GM20431 (cell line): ENCODE data around the gene MYBBP1A.

Experiments
- in situ Hi-C: fragments of 300-500 bp; cut with MseI, MboI; formaldehyde crosslinking; loops from one replicate; pipeline ENCODE4 v1.15.0; 2020; ENCODE audit warnings: low sequenced_read_pairs; ENCODE audit not compliant: unreplicated experiment

MYBBP1A gene

DNA sequence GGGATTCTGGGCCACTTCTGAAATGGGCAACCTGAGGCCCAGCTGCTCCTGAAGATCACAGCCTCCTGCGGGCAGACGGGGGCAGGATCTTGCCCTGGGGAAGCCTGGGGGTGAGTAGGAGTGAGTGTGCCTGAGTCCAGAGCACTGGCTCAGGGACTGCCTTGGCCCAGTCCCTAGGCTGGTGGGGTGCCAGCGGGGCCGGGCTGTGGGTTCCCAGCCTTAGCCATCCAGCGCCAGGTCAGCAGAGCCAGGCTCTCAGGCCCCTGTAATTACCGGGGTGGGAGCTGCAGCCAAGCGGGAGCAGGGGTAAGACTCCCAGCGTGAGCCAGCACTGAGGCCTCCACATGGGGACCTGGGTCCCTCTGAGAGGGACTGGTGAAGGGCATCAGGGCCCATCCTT is 48.3 kb downstream of the MYBBP1A start:
- in situ Hi-C loops, result no loop called here

DNA sequence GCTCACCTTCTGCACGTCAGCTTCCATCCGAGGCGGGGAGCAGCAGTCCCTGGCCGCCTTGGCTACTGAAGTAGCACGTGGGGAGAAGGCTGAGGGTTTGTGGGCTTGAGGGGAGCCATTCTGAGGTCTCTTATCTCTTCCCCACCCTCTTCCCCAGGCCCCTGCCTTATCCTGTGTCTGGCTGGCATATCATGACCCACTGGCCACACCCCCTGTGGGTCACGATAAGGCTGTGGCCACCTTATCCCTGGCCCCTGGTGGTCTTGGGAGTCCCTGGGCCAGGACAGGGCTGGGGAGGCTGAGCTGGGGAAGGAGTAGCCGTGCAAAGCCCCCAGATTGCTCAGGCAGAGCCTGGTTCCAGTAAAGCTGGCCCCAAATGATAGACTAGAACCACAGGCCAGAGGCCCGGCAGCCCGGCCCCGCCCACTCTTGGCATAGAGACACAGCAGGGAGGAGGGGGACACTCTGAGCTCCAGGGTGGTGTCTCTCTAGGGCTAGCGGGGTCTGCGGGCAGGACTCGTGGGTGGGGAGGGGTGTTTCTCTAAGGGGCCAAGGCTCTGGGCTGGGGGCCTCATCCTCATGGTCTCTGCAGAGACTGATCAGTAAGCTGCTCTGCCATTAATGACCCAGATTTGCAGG is 48.9 kb downstream of the MYBBP1A start:
- in situ Hi-C loops, result no loop called here

DNA sequence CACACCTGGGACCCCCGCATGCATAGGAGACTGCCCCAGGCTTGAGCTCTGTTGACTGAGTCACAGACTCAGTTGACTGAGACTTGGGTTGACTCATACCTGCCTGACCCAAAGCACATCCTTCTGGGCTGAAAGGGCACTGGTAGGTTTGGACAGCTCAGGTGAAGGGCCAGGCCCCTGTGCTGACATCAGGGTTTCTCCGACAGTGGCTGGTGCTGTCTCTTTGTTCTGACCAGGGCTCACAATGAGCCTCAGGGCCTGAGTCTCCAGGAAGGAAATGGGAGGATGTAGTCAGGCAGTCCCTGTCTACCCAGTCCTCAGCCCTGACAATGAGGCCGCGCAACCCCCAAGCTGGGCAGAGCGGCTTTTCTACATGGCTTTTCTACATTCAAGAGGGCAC is 50.0 kb downstream of the MYBBP1A start:
- in situ Hi-C loops, result no loop called here

DNA sequence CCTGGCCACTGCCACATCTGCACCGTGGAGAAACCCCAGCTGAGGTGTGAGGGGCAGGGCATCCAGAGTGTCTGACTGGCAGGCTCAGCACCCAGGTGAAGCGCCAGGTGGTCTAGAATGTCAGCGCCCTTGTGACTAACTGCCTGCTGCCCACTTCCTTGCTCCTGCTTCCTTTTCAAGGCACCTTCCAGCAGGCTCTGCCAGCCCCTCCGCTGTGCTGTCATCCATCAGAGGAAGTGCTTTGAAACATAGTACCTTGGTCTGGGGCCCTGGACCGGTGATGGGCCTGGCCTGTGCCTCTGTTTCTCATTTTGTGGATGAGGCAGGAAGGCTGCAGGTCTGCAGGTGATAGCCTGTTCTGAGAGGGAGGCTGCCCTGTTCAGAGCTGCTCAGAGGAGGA is 51.0 kb downstream of the MYBBP1A start:
- in situ Hi-C loops, result no loop called here

DNA sequence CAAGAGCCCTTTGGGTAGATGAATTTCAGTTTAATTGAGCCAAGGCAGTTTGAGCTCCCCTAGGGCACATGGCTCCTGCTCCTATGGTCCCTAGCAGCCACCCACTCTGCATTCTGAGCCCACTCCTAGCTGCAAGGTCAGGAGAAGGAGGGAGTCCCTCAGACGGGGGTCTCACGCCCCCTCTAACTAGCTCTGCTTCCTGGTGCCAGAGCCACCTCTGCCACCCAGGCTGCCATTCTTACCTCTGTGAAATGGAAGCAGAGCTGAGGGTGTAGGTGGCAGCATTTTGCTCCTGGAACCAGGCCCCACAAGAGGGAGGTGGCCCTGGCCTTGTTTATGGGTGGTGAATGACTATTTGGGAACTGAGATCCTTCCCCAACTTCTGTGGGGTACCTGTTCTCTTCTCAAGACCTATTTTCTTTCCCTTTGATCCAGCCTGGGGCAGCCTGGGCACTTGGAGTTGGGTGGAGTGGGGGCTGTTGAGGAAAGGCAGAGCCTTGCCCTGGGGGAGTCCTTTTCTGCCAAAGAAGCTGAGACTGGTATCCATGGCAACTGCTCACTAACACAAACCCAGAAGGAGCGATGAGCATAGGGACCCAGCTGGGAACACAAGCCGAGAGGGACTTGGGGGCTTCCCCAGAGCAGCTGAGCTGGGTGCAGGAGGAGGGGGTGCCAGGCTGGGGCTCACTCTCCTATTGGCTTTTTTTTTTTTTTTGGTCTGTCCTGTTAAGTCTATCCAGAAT is 51.7 kb downstream of the MYBBP1A start:
- in situ Hi-C loops, result no loop called here

DNA sequence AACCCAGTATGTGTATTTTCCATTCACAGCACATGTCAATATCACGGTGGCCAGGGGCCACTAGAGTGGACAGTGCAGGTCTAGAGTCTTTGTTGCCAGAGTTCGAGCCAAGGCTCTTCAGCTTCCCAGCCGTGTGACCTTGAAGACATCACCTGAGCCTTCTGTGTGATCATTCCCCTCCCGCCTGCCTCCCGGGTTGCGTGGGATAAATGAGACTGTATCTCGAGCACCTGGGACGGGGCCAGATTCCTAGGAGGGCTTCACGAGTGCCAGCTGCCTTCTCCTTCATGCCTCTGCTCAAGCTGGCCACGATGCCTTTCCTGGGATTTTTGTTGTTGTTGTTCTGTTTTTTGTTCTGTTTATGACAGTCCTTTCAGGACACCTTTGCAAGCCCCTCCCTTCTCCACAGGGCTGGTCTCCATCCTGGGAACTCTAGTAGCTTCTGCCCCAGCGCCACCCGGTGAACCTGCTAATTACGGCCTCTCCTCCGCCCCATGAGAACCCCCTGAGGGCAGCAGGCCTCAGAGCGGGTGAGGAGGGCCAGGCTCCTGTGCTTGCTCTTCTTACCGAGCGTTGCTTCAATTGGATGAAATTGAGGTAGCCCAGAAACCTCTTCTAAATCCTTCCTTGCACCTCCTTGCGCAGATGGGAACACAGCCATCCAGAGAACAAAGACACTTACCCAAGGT is 52.6 kb downstream of the MYBBP1A start:
- in situ Hi-C loops, result no loop called here

DNA sequence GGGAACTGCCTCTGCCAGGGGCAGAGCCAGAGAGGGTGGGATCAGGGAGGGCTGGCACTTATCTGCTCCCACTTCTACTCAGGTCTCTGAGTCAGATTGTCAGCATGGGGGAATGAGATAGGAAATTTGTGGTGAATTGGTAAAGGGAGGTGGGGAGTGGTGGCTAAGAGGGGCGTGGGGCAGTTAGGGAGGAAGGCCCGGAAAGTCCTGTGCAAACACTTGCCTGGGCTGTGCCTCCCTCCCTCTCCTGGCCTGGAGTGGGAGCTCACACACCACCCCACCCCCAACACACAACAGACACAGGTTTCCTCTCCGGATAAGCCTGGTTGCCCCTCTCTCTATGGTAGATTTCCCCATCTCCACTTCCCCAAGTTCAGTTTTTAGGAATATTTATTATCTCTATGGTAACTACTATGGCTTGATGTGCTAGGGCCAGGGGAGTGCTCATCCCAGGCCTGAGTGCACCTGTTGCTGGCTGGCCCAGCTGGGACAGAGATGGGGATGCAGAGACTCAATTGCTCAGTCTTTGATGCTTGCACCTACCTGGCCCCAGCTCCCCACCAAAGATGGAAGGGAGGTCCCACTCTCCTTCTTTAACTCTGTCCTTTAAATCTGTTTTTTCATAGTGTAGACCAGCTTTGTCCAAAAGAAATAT is 53.8 kb downstream of the MYBBP1A start:
- in situ Hi-C loops, result no loop called here

DNA sequence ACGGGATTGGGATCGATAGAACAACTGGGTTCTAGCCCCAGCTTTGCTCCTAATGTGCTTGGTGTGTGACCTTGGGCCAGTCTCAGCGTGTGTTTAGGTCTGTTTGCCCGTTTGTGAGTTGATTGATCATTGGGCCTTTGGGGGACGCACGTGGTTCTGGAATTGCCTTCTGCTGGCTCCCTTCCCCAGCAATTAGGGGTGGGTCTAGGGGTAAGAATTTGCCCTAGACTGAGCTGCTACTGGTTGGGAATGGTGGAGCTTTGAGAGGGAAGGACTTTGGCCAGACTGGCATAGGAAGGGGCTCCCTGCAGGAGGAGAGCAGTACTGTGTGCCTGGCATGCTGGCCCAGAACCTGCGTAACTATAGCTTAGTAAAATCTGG is 55.0 kb downstream of the MYBBP1A start:
- in situ Hi-C loops, result no loop called here

DNA sequence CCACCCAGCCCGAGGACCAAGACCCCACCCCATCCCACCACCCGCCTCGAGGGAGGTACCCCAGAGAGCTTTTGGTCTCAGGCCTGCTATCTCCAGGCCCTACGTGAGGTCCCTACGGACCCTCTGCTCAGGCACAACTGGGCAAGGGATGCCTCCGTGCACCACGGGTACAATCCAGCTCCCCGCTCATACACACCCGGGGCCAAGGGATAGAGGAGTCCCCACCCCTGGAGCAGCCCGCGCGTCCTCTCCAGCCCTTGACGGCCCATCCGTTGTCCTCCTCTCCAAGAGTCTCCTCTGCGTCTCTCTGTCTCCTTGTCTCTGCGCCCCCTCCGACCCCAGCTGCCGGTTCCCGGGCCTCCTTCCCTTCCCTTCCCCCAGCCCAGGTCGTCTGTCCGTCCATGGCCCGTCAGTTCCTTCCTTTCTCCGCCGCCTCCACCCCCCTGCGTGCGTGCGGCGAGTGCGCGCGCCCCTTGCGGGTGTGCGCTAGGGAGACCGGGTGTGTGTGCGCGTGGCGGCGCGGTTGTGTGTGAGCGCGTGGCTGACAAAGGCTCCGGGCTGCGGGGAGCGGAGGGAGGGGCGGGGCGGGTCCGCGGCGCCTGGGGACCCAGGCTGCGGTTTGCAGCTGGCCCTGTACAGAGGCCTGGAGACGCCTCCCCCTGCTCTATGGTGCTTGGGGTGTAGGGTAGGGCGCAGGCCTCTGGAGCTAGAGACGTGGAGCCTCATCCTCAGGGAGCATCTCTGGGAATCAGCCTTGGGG is 55.6 kb downstream of the MYBBP1A start:
- in situ Hi-C loops, result no loop called here

DNA sequence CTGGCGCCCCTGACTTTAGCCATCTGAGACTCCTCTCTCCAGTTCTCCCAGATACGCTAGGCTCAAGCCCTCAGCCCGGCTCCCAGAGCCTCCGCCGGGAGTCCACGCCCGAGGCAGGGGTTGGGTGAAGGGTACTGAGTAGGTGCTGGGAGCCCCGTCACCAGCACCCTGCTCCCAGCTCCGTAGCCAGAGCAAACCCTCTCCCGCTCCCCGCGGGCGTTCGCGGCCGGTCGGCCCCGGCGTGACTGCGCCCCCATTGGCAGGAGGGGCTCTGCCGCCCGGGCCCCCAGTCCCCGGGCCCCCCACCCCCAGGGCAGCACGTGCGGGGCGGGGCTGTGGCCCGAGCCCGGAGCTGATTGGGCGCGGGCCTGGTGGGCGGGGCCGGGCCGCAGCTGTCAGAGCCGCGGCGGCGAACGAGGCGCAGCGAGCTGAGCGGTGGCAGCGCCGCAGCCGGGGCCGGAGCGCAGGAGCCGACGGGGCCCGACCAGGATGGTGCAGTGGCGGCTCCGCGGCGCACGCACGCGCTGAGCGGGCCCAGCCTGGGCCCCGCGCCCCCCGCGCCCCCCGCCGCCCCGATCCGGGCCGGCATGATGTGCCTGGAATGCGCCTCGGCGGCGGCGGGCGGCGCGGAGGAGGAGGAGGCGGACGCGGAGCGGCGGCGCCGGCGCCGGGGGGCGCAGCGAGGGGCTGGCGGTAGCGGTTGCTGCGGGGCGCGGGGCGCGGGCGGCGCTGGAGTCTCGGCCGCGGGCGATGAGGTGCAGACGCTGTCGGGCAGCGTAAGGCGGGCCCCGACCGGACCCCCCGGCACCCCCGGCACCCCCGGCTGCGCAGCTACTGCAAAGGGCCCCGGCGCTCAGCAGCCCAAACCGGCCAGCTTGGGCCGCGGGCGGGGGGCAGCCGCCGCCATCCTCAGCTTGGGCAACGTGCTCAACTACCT is 56.5 kb downstream of the MYBBP1A start, which contains the start of gene SPNS2:
SPNS2 (plus strand) TSS at position 421 of the 937 bp plus-strand sequence; CDS start at position 588, 167 bp downstream.
- in situ Hi-C loops, result no loop called here

DNA sequence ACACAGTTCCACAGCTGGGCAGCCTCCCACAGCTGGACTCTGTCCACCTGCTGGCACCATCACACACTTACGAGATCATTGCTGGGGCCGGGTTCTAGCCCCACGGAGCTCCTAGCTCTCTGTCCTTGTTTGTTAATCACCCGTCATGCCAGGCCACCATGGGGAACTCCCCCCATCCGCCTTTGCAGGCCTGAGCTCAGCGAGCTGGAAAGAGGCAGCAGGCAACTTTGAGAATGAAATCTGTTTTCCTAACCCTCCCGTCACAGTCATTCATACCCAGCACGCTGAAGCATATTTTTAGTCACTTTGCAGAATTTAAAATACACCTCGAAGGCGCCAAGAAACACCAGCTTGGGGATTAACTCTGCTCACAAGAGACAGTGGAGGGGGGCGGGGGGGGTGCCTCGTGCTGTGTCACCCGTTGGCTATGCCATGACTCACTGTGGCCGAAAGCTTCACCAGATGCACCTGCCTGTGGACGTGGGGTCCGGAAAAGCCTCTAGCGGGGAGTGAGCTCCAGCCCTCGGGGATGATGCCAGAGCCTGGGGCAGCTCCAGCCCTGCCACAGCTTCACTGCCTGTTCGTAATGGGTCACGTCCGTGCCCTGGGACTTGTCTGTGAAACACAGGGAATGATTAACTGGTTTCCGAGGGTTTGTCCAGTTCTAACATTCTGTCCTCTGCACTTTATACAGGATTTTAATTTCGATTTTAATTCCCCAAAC is 57.9 kb downstream of the MYBBP1A start:
- in situ Hi-C loops, result no loop called here

DNA sequence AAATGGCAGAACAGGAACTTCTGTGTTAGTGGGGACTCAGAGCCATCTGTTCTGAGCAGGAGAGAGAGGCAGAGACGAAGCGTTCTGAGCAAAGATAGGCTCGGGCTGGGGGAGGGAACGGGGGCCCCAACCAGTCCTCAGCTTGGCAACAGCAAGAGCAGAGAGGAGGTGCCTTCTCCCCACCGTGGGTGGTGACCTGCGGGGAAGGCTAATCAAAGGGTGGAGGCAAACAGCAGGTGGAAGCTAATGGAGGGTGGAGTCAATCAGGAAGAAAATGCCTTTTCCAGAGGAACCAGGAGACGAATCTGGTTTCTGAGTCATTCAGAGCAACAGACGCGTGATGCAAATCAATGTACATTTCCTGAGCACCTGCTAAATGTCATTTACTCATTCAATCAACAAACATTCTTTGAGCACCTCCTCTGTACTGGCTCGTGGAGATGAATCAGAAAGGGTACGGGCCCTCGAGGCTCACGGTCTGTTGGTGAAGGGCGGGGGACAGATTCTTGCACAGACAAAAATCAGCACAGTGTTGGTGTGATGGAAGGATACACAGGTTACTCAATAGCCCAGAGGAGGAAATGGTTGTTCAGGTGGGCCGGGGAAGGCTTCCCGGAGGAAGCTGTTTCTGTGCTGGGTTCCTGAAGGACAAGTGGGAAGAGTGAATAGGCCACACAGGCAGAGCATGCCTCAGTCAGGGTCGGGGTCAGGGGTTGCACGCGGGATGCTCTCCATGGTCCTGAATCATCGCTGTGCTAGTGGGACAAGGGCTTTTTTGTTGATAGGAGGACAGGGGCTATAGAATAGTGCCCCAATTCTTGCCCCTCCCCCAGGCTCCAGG is 62.2 kb downstream of the MYBBP1A start:
- in situ Hi-C loops, result no loop called here

DNA sequence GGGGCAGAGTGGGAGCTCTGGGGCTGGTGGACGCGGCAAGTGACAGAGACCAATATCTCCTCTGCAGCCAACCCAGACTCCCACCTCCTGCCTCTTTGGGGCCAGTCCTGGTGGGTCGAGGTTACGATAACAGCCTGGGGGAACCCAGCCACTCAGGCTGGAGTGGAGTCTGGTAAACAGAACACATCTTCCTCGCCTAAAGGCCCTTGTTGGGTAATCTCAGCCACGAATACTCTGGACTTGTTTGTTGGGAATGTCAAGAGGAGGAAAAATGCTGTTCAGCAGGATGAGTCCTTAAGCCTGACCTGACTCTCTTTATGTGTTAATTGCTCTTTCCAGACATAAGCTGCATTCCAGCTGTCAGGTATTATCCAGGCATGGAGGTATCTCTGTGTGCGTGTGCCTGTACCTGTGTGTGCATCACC is 64.5 kb downstream of the MYBBP1A start:
- in situ Hi-C loops, result no loop called here

DNA sequence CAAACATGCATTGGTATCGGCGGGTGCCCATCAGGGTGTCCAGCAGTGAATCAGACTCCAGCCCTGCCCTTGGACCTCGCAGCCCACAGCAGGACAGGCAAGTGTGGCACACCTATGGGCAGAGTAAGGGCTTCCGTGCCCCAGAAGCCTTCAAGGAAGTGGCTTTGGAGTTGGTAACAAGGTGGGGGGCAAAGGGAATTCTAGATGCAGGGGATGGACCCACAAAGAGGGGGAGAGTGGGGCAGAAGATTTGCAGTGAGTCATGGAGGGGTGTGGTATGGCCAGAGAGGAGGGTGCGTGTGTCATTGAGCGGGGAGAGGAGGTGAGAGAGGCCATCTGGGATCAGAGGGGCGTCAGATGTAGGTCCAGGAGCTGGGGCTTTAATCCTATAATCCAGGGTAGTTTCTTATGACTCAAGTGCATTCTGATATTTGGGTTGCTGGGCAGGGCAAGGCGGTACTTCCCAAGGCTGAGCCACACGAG is 65.0 kb downstream of the MYBBP1A start:
- in situ Hi-C loops, result no loop called here

DNA sequence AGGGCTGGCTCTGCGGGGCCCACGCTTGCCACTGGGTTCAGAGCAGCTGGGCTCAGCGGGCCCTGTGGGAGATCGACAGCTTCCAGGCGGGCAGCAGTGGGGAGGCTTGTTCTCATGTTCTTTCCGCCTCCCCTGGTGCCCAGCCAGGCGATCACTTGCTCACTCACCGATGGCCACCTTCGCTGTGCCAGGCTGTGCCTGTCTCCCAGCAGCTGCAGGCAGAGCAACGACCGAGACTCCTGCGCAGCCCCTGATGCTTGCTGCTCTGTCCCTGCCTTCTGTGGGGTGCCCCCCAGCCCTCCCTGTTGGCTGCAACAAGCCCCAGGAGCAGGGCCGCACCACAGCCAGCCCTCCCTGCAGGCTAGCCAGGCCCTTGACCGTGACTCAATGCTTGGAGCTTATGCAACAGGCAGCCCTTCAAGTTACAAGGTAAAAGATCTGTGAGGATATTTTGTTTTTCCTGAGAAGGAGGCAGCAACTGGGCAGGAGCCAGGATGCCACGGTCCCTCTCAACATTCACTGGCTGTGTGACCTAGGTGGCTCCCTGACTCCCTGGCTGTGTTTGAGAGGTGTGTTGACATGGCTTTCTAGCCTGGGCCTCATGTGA is 66.1 kb downstream of the MYBBP1A start:
- in situ Hi-C loops, result no loop called here
